Endodermal cell (in vitro differentiated cells): Measurements from ENCODE around the gene SORCS2. TPM values are rescaled to one million over a fixed set of nuclear protein-coding genes. Genes with fewer than 3 reads are reported as not detected.

Experiments
- DNase-seq: peaks from one replicate; pipeline ENCODE4 v3.0.0-alpha.2; 2017
- H3K27ac ChIP-seq: 2 replicates; pipeline ENCODE4 v1.5.1; 2013; ENCODE audit warnings: mild to moderate bottlenecking, low read depth, low read length, moderate library complexity
- H3K27me3 ChIP-seq: 2 replicates; pipeline ENCODE4 v1.6.1; 2013; ENCODE audit warnings: mild to moderate bottlenecking, low read length, moderate library complexity; ENCODE audit not compliant: insufficient read depth, control insufficient read depth, poor library complexity, severe bottlenecking
- H3K36me3 ChIP-seq: 2 replicates; pipeline ENCODE4 v1.7.0; 2013; ENCODE audit warnings: mild to moderate bottlenecking, low read length, moderate library complexity; ENCODE audit not compliant: control insufficient read depth, insufficient read depth
- H3K4me1 ChIP-seq: one replicate; pipeline ENCODE4 v1.7.0; 2013; ENCODE audit warnings: low read length; ENCODE audit not compliant: control insufficient read depth, insufficient read depth
- H3K4me3 ChIP-seq: 2 replicates; pipeline ENCODE4 v1.5.1; 2013; ENCODE audit warnings: mild to moderate bottlenecking, low read length, moderate library complexity
- H3K9ac ChIP-seq: 2 replicates; pipeline ENCODE4 v1.6.1; 2013; ENCODE audit warnings: mild to moderate bottlenecking, low read length, moderate library complexity; ENCODE audit not compliant: poor library complexity, severe bottlenecking; ENCODE audit errors: extremely low read depth
- H3K9me3 ChIP-seq: 2 replicates; pipeline ENCODE4 v1.6.1; 2013; ENCODE audit warnings: mild to moderate bottlenecking, low read length, moderate library complexity; ENCODE audit not compliant: control insufficient read depth
- H3K27ac Mint-ChIP-seq: 2 replicates; pipeline ENCODE4 v1.8.0; 2020; ENCODE audit warnings: mixed read lengths
- H3K27me3 Mint-ChIP-seq: 2 replicates; pipeline ENCODE4 v1.8.0; 2021; ENCODE audit warnings: mild to moderate bottlenecking, mixed read lengths; ENCODE audit not compliant: insufficient read depth
- H3K36me3 Mint-ChIP-seq: 2 replicates; pipeline ENCODE4 v1.8.0; 2020; ENCODE audit warnings: low read depth, mixed read lengths
- H3K4me1 Mint-ChIP-seq: 2 replicates; pipeline ENCODE4 v1.8.0; 2020; ENCODE audit warnings: mixed read lengths
- H3K4me3 Mint-ChIP-seq: 2 replicates; pipeline ENCODE4 v1.8.0; 2020; ENCODE audit warnings: mild to moderate bottlenecking, moderate library complexity, mixed read lengths
- H3K9me3 Mint-ChIP-seq: 2 replicates; pipeline ENCODE4 v1.8.0; 2020; ENCODE audit warnings: mild to moderate bottlenecking, mixed read lengths
- CTCF ChIP-seq: fragments of 200-600 bp; sonication (generic); conservative IDR thresholded peaks from 2 replicates; pipeline ENCODE4 v1.5.0; 2021; ENCODE audit warnings: antibody characterized with exemption, mild to moderate bottlenecking
- WGBS, 2 experiments: methylation state at CpG; one replicate each; pipeline versions ENCODE4 v1.1.5 to v1.1.7; 2013; ENCODE audit warnings: missing lambda C conversion rate in 2 of 2, mixed read lengths in 1 of 2; ENCODE audit not compliant: insufficient coverage in 1 of 2, insufficient read length in 1 of 2; 5-methylcytosine and 5-hydroxymethylcytosine counted together
- total RNA-seq, 2 donors: library from RNA; stranded (reverse); fragmentation: NEBNext Ultra II Directional in 1 of 2; extraction: Animal tissue kit (Norgen Biotek cat#: 25700) in 1 of 2; gene quantifications; 2 replicates in 1 of 2; 3 replicates in 1 of 2; pipeline ENCODE4 v1.2.1, GENCODE V29; 2021

SORCS2 gene
- total RNA-seq, 2 donors from 2014 or later, result 1.4 to 1.9 TPM

- Histone ChIP-seq H3K9ac (no peak overlapping the region), H3K9me3 (no peaks in the 10 kb centered on the region), H3K27me3 (peaks cover 76% of the 10 kb centered on the region), H3K4me1 (peaks cover 4% of the 10 kb centered on the region), H3K4me3 (no peak overlapping the region), H3K36me3 (no peaks in the 10 kb centered on the region), H3K27ac (no peak overlapping the region)
- WGBS, 2 experiments, result 60 to 89% methylated on average over 1 to 6 of the region's 6 CpGs
- Mint-ChIP-seq H3K4me3 (no peak overlapping the region), H3K36me3 (no peaks in the 10 kb centered on the region), H3K9me3 (no peaks in the 10 kb centered on the region), H3K27me3 (peaks cover 17% of the 10 kb centered on the region), H3K4me1 (peaks cover 2% of the 10 kb centered on the region), H3K27ac (no peak overlapping the region)
- TF ChIP-seq CTCF, result no peak
- no peak for DNase-seq
These were observed 160.1 kb downstream of the SORCS2 start for GRCh38 chr4:7352486-7352885.

GRCh38 chr4:7353046-7353790, 160.9 kb downstream of the SORCS2 start:
- 91 to 100% methylated on average over 1 to 7 of the region's 7 CpGs for WGBS, 2 experiments

GRCh38 chr4:7353846-7354610, 161.7 kb downstream of the SORCS2 start:
- Mint-ChIP-seq H3K27ac (no peak overlapping the region), H3K27me3 (peaks cover 1% of the 10 kb centered on the region), H3K36me3 (no peaks in the 10 kb centered on the region), H3K4me1 (peaks cover 8% of the 10 kb centered on the region), H3K9me3 (no peaks in the 10 kb centered on the region), H3K4me3 (no peak overlapping the region)
- no peaks in the 10 kb centered on the region for H3K9me3 ChIP-seq
- H3K9ac ChIP-seq, result no peak overlapping the region
- H3K27ac ChIP-seq, result no peak overlapping the region
- no peak for DNase-seq
- H3K27me3 ChIP-seq, result peaks cover 90% of the 10 kb centered on the region
- WGBS, 2 experiments, result 89 to 95% methylated on average over 12 to 17 of the region's 17 CpGs
- no peak for TF ChIP-seq CTCF
- H3K4me1 ChIP-seq, result peaks cover 4% of the 10 kb centered on the region
- no peak overlapping the region for H3K4me3 ChIP-seq
- H3K36me3 ChIP-seq, result no peaks in the 10 kb centered on the region

More at GRCh38 chr4:7353046-7353790, 160.9 kb downstream of the SORCS2 start:
- Histone ChIP-seq H3K9ac (no peak overlapping the region), H3K36me3 (no peaks in the 10 kb centered on the region), H3K27ac (no peak overlapping the region), H3K27me3 (peaks cover 82% of the 10 kb centered on the region), H3K4me3 (no peak overlapping the region), H3K9me3 (no peaks in the 10 kb centered on the region), H3K4me1 (peaks cover 4% of the 10 kb centered on the region)
- Mint-ChIP-seq H3K27me3 (peaks cover 9% of the 10 kb centered on the region), H3K4me1 (peaks cover 8% of the 10 kb centered on the region), H3K4me3 (no peak overlapping the region), H3K9me3 (no peaks in the 10 kb centered on the region), H3K36me3 (no peaks in the 10 kb centered on the region), H3K27ac (no peak overlapping the region)
- TF ChIP-seq CTCF, result no peak
- no peak for DNase-seq
